ENCODE measurements around the gene EXD2. TPM values are rescaled to one million over a fixed set of nuclear protein-coding genes. Genes with fewer than 3 reads are reported as not detected.

The EXD2 gene
- total RNA-seq, 4 donors from 2014 or later, result 4.6 to 52.1 (median 28.3) TPM

DNA sequence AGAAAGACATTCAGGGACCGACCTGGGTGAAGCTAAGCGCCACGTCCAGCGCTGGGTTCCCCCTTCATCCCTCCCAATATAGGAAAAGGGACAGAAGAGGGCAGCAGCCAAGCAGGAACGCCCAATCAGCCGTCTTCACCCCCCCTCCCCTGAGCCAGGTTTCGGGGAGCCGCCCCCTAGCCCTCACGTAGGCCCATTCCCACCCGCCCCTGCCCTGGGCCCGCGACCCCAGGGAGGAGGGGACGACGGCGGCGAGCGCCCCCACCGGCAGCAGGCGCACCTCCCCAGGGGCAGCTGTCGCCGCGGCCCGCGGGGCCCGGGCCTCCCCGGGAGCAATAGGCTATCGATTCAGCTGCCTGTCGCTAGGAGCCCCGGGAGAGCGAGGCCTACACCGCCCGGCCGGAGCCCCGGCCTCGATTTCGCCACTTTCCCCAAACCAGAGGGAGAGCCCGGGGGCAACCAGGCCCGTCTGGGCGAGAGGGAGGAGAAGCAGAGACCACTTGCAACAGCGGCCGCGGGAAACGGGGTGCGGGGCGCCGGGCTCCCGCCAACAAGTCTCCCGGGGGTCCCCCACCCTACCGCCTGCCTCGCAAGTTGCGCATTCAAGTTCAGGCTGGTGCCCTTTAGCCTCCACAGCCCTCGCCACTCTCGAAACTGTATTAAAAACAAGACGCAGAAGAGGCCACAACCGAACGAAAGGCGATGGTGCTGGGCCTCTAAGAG lies 39.7 kb upstream of the EXD2 start:
- H3K27ac ChIP-seq, result peak overlapping the region; percentile 93 to 100
- intact Hi-C loops (cut with DNase I; ENCODE audit: low total_unique reads), result no loop called here
- DNase-seq, result peak; percentile 68 to 69
- no peaks in the 10 kb centered on the region for H3K36me3 ChIP-seq
- TF ChIP-seq POLR2A (IDR thresholded peaks at IDR 0.05), result peak; percentile 10 to 23
- TF ChIP-seq, protein P1, sequence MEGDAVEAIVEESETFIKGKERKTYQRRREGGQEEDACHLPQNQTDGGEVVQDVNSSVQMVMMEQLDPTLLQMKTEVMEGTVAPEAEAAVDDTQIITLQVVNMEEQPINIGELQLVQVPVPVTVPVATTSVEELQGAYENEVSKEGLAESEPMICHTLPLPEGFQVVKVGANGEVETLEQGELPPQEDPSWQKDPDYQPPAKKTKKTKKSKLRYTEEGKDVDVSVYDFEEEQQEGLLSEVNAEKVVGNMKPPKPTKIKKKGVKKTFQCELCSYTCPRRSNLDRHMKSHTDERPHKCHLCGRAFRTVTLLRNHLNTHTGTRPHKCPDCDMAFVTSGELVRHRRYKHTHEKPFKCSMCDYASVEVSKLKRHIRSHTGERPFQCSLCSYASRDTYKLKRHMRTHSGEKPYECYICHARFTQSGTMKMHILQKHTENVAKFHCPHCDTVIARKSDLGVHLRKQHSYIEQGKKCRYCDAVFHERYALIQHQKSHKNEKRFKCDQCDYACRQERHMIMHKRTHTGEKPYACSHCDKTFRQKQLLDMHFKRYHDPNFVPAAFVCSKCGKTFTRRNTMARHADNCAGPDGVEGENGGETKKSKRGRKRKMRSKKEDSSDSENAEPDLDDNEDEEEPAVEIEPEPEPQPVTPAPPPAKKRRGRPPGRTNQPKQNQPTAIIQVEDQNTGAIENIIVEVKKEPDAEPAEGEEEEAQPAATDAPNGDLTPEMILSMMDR (IDR thresholded peaks at IDR 0.05), result peak; percentile 32 to 66 (median 52)
- H3K4me3 ChIP-seq, result peak overlapping the region; percentile 79 to 97
- no peaks in the 10 kb centered on the region for H3K9me3 ChIP-seq
- H3K27me3 ChIP-seq, result no peaks in the 10 kb centered on the region
- peaks cover 0 to 5% of the 10 kb centered on the region in 2 donors for H3K4me1 ChIP-seq

DNA sequence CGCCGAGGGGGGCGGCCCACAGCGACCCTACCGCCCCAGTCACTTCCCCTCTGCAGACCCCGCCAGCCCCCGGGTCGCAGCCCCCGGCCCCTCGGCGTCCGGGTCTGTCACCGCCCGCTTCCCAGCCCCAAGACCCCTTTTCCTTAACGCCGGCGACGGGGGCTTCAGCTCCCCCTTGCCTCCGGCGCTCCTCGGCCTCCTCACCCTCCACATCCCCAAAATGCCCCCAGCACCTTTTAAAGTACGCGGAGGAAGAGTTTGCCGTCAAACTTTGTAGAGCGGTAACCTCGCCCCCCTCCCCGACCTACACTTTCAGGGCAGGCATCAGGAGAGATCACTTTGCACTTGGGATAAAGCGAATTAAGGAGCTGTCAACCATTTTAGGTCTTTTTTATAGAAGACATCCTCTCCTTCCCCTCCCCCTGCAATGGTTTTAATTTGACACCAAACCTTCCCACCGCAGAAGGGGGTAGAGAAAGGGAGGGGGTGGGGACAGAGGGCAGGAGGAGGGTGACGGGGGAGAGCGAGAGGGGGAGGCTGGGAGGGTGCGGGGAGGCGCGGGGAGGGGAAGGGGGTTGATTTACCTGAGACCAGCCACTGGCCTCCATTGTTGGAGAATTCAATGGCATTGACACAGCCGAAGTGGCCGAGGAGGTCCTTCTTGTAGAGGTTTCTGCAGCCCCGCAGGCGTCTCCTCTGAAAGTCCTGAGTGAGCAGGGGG lies 39.0 kb upstream of the EXD2 start:
- H3K27ac ChIP-seq, result peak overlapping the region; percentile 93 to 100
- H3K4me3 ChIP-seq, result peak overlapping the region; percentile 79 to 97
- peaks cover 0 to 5% of the 10 kb centered on the region in 2 donors for H3K4me1 ChIP-seq
- H3K9me3 ChIP-seq, result no peaks in the 10 kb centered on the region
- intact Hi-C loops (cut with DNase I; ENCODE audit: low total_unique reads), result no loop called here
- H3K36me3 ChIP-seq, result no peaks in the 10 kb centered on the region
- no peaks in the 10 kb centered on the region for H3K27me3 ChIP-seq
- peak in 1 of 2 donors; percentile 27 for DNase-seq
- TF ChIP-seq, protein P1 (IDR thresholded peaks at IDR 0.05), result no peak
- TF ChIP-seq POLR2A (IDR thresholded peaks at IDR 0.05), result no peak

DNA sequence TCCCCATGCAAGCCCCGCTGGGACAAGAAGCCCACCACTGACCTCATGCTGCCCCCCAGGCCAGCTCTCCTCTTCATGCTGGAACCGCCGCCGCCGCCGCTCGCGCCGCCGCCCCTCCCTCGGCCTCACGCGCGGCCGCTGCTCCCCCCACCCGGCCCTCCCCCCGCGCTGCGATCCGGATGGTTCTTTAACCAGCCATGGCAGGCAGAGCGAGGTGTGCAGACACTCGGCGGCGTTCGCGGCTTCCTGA lies 38.5 kb upstream of the EXD2 start, which contains the start of gene DCAF5:
Gene DCAF5 (minus strand): TSS at position 218 of the 250 bp plus-strand sequence. CDS start 141 bp downstream, at position 77.
- H3K4me1 ChIP-seq, result peaks cover 0 to 5% of the 10 kb centered on the region in 2 donors
- no peaks in the 10 kb centered on the region for H3K9me3 ChIP-seq
- no peak for TF ChIP-seq POLR2A (IDR thresholded peaks at IDR 0.05)
- TF ChIP-seq, protein P1 (IDR thresholded peaks at IDR 0.05), result no peak
- peak within 1 kb of the TSS; percentile 93 to 100 for H3K27ac ChIP-seq
- peak within 1 kb of the TSS; percentile 79 to 97 for H3K4me3 ChIP-seq
- H3K36me3 ChIP-seq, result no peaks in the 10 kb centered on the region
- intact Hi-C loops (cut with DNase I; ENCODE audit: low total_unique reads), result no loop called here
- H3K27me3 ChIP-seq, result no peaks in the 10 kb centered on the region
- peak; percentile 91 to 95 for DNase-seq

DNA sequence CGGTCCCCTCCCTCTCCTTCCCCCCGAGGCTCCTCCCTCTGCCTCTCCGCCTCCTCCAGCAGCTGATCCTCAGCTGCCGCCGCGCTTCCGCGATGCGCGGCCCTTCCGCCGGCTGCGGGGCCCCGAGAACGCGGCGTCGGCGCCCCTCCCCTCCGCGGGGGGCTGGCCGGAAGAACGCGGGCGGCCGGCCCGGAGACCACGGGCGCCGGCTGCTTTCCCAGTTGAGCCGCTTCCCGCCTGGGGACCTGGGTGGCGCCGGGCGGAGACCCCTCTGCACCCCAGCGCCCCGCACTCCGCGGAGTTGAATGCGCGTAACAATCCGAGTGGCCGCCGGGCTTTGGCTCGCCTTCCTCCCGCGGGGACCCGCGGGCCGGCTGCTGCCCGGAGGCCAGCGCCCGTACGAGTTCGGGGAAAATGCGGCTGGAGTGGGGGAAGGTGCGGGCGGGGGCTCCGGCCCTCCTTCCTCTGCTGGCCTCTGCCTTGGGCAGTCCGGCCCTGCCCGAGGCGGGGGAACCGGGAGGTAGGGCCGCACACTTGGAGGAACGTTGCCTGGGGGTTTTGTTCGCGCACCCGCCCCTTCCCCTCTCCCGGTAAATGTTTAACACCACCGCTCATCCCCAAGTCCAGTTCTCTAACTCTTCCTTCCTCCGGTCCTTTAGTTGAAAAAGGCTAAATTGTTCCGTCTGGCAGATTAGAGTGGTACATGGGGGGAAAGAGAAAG lies 38.0 kb upstream of the EXD2 start:
- Histone ChIP-seq H3K9me3 (no peaks in the 10 kb centered on the region), H3K27ac (peak overlapping the region; percentile 93 to 100), H3K27me3 (no peaks in the 10 kb centered on the region), H3K4me1 (peaks cover 0 to 5% of the 10 kb centered on the region in 2 donors), H3K4me3 (peak overlapping the region; percentile 79 to 97), H3K36me3 (no peaks in the 10 kb centered on the region)
- intact Hi-C loops (cut with DNase I; ENCODE audit: low total_unique reads), result no loop called here
- TF ChIP-seq, protein P1 (IDR thresholded peaks at IDR 0.05), result peak in 3 of 4 experiments; percentile 2 to 40 (median 29)
- peak; percentile 80 to 83 for TF ChIP-seq POLR2A (IDR thresholded peaks at IDR 0.05)
- no peak for DNase-seq

All from uterus (tissue), 4 donors.